ENCODE measurements around the gene SNTN.

SNTN gene

DNA sequence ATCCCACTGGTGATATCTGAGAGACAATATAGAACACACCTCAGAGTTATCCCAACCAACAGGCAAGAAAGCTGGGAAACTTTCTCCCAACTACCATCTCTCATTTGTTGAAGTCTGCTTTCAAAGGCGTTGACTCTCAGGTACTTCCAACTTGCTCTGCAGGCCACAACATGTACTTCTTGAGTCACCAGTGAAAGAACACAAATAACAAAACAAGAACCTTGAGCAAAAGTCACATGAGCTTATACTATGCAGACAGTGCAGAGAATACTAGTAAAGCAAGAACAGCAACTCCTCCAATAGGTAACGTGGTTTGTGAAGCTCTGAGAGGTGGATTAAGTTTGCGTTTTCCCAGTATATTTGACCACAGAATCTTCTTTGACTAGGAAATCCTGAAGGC lies 20.6 kb downstream of the SNTN start:
- DNase-seq (ENCODE audit: low read depth in 2 of 3, low spot score in 2 of 3) = no peak

DNA sequence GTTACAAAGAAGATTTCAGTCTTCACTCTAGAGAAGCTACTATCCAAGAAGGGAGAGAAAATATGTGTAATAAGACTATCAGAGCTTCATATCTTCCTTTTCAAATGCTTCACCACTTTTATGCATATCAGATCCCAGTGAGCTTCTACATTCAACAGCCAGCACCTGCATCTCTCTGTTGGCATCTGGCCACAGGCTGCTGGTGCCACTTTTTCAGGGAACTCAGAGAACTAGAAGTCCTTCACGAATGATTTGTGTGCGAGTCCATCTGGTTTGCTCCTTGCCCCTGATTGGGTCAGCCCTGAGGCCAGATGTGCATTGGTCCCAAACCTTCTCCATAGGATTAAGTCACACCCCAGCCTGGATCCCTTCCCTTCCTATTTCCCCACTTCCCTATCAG lies 22.1 kb downstream of the SNTN start:
- no peak for DNase-seq (ENCODE audit: low read depth in 2 of 3, low spot score in 2 of 3)

- DNase-seq (ENCODE audit: low read depth in 2 of 3, low spot score in 2 of 3) = no peak
These were observed 26.7 kb downstream of the SNTN start for GRCh38 chr3:63679186-63679585.

- no peak for DNase-seq (ENCODE audit: low read depth in 2 of 3, low spot score in 2 of 3)
These were observed 31.6 kb downstream of the SNTN start for GRCh38 chr3:63684081-63684480.

DNA sequence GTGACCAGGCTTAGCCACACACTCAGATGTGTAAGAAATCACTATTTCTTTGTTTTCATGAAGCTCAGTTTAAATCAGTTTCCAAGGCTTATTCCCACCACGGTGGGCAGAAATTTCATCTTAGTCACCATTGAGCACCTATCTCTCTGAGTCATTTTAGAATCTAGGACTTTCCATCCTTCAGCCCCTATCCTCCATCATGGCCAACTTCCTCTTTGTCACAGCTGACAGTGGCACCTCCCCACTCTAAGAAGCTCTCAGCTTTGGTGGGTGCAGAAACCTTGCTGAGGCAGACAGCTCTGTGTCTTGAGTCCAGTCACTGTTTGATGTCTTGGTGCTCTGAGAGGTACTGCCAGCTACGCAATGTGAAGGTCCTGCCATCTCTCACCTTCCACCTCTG lies 32.9 kb downstream of the SNTN start:
- no peak for DNase-seq (ENCODE audit: low read depth in 2 of 3, low spot score in 2 of 3)

GRCh38 chr3:63687278-63688225 lies 35.1 kb downstream of the SNTN start:
- DNase-seq (ENCODE audit: low read depth in 2 of 3, low spot score in 2 of 3) = no peak

DNA sequence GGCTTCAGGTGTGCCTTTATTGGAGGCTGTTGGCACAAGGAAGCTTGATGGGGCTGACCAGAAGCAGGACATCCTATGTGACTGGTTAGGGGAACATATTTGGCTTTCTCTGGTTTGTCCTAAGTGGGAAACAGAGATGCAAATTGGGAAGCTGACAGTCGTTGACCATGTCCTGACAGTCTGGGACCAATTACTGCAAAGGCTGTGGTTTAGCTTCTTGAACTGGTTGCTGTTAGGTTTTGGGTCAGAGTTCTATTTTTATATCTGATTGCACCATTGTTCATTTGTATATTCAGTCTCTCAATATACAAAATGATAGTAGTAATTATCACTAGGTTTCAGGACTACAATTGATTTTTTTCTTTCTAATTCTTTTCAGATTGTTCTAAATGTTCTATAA lies 36.8 kb downstream of the SNTN start:
- no peak for DNase-seq (ENCODE audit: low read depth in 2 of 3, low spot score in 2 of 3)

DNA sequence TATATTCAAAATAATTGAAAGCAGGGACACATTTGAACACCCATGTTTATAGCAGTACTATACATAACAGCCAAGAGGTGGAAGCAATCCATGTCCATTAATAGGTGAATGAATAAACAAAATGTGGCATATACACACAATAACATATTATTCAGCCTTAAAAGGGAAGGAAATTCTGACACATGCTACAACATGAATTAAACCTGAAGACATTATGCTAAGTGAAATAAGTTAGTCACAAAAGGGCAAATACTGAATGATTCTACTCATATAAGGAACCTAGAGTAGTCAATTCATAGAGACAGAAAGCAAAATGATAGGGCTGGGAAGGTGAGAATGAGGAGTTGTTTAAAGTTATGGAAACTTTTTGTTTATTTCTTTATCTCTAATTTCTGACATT lies 40.9 kb downstream of the SNTN start:
- no peak for DNase-seq (ENCODE audit: low read depth in 2 of 3, low spot score in 2 of 3)

DNA sequence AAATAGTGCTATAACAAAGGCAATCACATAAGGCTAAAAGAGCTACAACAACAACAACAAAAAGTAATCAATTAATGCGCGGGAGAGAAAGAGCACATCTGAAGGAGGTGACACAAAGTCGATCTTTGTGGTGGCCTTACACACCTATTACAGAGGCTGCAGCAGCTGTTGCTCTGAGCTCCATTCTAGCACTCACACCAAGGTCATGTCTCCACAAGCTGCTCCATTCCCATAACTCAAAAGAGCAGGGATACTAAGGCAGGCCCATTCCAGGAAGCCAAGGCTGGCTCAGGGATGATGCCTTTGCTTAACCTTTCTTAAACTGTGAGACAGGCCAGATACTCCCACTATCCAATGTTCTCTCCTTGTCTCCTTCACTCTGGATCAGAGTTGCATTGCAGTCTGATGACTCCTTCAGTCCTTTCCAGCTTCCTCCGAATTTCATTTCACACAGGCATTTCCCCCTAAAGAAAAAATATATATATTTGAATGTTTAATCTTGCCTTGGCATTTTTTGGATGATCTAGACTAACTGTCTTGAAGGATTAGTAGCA lies 52.7 kb downstream of the SNTN start:
- DNase-seq (ENCODE audit: low read depth in 2 of 3, low spot score in 2 of 3) = no peak

GRCh38 chr3:63706321-63707085 lies 54.0 kb downstream of the SNTN start:
- DNase-seq (ENCODE audit: low read depth in 2 of 3, low spot score in 2 of 3) = no peak

GRCh38 chr3:63707731-63708130 lies 55.3 kb downstream of the SNTN start:
- no peak for DNase-seq (ENCODE audit: low read depth in 2 of 3, low spot score in 2 of 3)

GRCh38 chr3:63709576-63709975 lies 57.1 kb downstream of the SNTN start:
- no peak for DNase-seq (ENCODE audit: low read depth in 2 of 3, low spot score in 2 of 3)

All from activated CD8-positive, alpha-beta memory T cell treated with anti-CD3 and anti-CD28 coated beads for 48 hours (primary cell).